Trophoblast cell (in vitro differentiated cells and primary cell): ENCODE results near the gene LRMDA.
"Not testable (repeated sequence)": the region's sequence is repeated elsewhere in the genome, so short reads cannot be mapped to it uniquely, and the experiment has no call there.

Experiments
- DNase-seq, 2 donors: peaks; one replicate each; pipeline ENCODE4 v3.0.0-alpha.2; 2016
- H2AFZ ChIP-seq: 2 replicates; pipeline ENCODE4 v1.6.1; 2013; ENCODE audit warnings: low read length, moderate library complexity, mild to moderate bottlenecking; ENCODE audit not compliant: insufficient read depth, poor library complexity
- H2AK5ac ChIP-seq: 2 replicates; pipeline ENCODE4 v1.6.1; 2013; ENCODE audit warnings: mild to moderate bottlenecking, low read length
- H2BK120ac ChIP-seq: 2 replicates; pipeline ENCODE4 v1.6.1; 2013; ENCODE audit warnings: low read length, mild to moderate bottlenecking, moderate library complexity; ENCODE audit not compliant: insufficient read depth, poor library complexity
- H2BK12ac ChIP-seq: 2 replicates; pipeline ENCODE4 v1.6.1; 2013; ENCODE audit warnings: mild to moderate bottlenecking, low read length, moderate library complexity
- H2BK5ac ChIP-seq: 2 replicates; pipeline ENCODE4 v1.6.1; 2013; ENCODE audit warnings: low read length, low read depth, moderate library complexity, mild to moderate bottlenecking; ENCODE audit not compliant: poor library complexity
- H3K14ac ChIP-seq: 2 replicates; pipeline ENCODE4 v1.6.1; 2013; ENCODE audit warnings: mild to moderate bottlenecking, low read length
- H3K18ac ChIP-seq: 2 replicates; pipeline ENCODE4 v1.6.1; 2013; ENCODE audit warnings: mild to moderate bottlenecking, low read length
- H3K23ac ChIP-seq: 2 replicates; pipeline ENCODE4 v1.6.1; 2013; ENCODE audit warnings: low read length
- H3K27ac ChIP-seq: 2 replicates; pipeline ENCODE4 v1.5.1; 2013; ENCODE audit warnings: low read depth, mild to moderate bottlenecking, inconsistent platforms, low read length, moderate library complexity
- H3K27me3 ChIP-seq: 2 replicates; pipeline ENCODE4 v1.6.1; 2013; ENCODE audit warnings: inconsistent platforms, mild to moderate bottlenecking, low read length, moderate library complexity; ENCODE audit not compliant: insufficient read depth
- H3K36me3 ChIP-seq, 2 experiments: 1 replicate in 1 of 2; 2 replicates in 1 of 2; pipeline ENCODE4 v1.6.1; 2013; ENCODE audit warnings: low read length in 2 of 2, mild to moderate bottlenecking in 2 of 2, moderate library complexity in 1 of 2; ENCODE audit not compliant: insufficient read depth in 2 of 2, control insufficient read depth in 1 of 2
- H3K4ac ChIP-seq: 2 replicates; pipeline ENCODE4 v1.6.1; 2013; ENCODE audit warnings: low read depth, mild to moderate bottlenecking, low read length, moderate library complexity
- H3K4me1 ChIP-seq, 2 experiments: 1 replicate in 1 of 2; 2 replicates in 1 of 2; pipeline ENCODE4 v1.6.1; 2013; ENCODE audit warnings: low read length in 2 of 2, mild to moderate bottlenecking in 2 of 2, moderate library complexity in 1 of 2; ENCODE audit not compliant: insufficient read depth in 2 of 2, control insufficient read depth in 1 of 2
- H3K4me2 ChIP-seq: 2 replicates; pipeline ENCODE4 v1.6.1; 2013; ENCODE audit warnings: inconsistent platforms, mild to moderate bottlenecking, low read length, moderate library complexity
- H3K4me3 ChIP-seq: 2 replicates; pipeline ENCODE4 v1.5.1; 2013; ENCODE audit warnings: mild to moderate bottlenecking, low read depth, low read length, inconsistent platforms
- H3K79me1 ChIP-seq: one replicate; pipeline ENCODE4 v1.6.1; 2013; ENCODE audit warnings: low read length
- H3K79me2 ChIP-seq: 2 replicates; pipeline ENCODE4 v1.6.1; 2013; ENCODE audit warnings: low read length, mild to moderate bottlenecking; ENCODE audit not compliant: control insufficient read depth, insufficient read depth, poor library complexity
- H3K9ac ChIP-seq: 2 replicates; pipeline ENCODE4 v1.6.1; 2013; ENCODE audit warnings: mild to moderate bottlenecking, low read length
- H3K9me3 ChIP-seq: 2 replicates; pipeline ENCODE4 v1.6.1; 2013; ENCODE audit warnings: low read depth, mild to moderate bottlenecking, control low read depth, inconsistent platforms, low read length; ENCODE audit not compliant: insufficient read depth
- H4K12ac ChIP-seq: 2 replicates; pipeline ENCODE4 v1.6.1; 2013; ENCODE audit warnings: low read depth, mild to moderate bottlenecking, low read length, moderate library complexity
- H4K8ac ChIP-seq: 2 replicates; pipeline ENCODE4 v1.6.1; 2013; ENCODE audit warnings: low read depth, mild to moderate bottlenecking, low read length, moderate library complexity
- H4K91ac ChIP-seq: one replicate; pipeline ENCODE4 v1.6.1; 2013; ENCODE audit warnings: low read depth, mild to moderate bottlenecking, low read length, moderate library complexity
- WGBS: extraction: QIAGEN DNeasy Blood & Tissue Kit; methylation state at CpG from one replicate; pipeline ENCODE4 v1.1.7; 2013; ENCODE audit warnings: missing lambda C conversion rate; ENCODE audit not compliant: insufficient read length, insufficient coverage; ENCODE audit errors: extremely low coverage; 5-methylcytosine and 5-hydroxymethylcytosine counted together

LRMDA gene

DNA sequence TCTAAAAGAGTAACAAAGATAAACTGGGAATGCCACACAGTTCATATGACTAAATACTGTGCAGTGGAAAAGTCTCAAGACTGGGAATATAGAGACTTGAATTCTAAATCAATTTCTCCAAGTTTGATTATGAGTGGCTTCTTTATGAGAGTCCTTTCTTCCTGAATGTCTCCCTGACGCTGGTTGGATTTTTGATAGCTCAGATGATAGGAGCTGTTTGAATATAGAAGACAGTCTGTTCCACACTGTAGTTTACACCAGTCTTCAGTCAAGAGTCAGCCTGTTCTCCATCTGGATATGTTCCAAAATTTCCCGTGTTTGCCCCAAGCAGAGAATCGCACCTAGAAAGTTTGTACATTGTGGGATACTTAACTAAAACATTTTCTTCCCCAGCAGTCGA is 173.7 kb downstream of the LRMDA start:
- Histone ChIP-seq H3K4ac (no peak overlapping the region), H3K4me3 (no peak overlapping the region), H3K27ac (no peak overlapping the region), H3K14ac (no peak overlapping the region), H3K23ac (no peak overlapping the region), H2BK12ac (no peak overlapping the region), H3K4me2 (no peak overlapping the region), H4K8ac (no peak overlapping the region), H4K91ac (no peak overlapping the region), H3K9me3 (peaks cover 2% of the 10 kb centered on the region), H3K4me1 (no peaks in the 10 kb centered on the region), H2AFZ (no peak overlapping the region), H3K36me3 (no peaks in the 10 kb centered on the region), H3K27me3 (no peaks in the 10 kb centered on the region), H2AK5ac (no peak overlapping the region), H2BK5ac (no peak overlapping the region), H3K79me2 (no peaks in the 10 kb centered on the region), H3K18ac (no peak overlapping the region), H2BK120ac (no peak overlapping the region), H4K12ac (no peak overlapping the region), H3K79me1 (no peaks in the 10 kb centered on the region), H3K9ac (no peak overlapping the region)
- no CpG with 5 or more reads among the region's 4 CpGs for WGBS
- DNase-seq = no peak

DNA sequence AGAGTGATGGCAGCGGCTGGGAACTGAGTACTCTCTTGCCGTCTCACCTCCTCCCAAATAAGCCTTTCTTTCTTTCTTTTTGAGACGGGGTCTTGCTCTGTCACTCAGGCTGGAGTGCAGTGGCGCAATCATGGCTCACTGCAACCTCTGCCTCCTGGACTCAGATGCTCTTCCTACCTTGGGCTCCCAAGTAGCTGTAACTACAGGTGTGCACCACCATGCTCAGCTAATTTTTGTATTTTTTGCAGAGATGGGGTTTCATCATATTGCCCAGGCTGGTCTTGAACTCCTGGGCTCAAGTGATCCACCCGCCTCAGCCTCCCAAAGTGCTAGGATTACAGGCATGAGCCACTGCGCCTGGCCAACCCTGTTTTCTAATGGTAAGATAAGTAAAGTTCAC is 174.4 kb downstream of the LRMDA start:
- not testable (repeated sequence) for H2BK120ac ChIP-seq, H3K4ac ChIP-seq, H3K18ac ChIP-seq, H3K27ac ChIP-seq, H3K23ac ChIP-seq, H4K8ac ChIP-seq, H4K91ac ChIP-seq, H4K12ac ChIP-seq, H3K79me1 ChIP-seq, H3K9me3 ChIP-seq, DNase-seq, H2AK5ac ChIP-seq, H3K27me3 ChIP-seq, H2AFZ ChIP-seq, H3K4me1 ChIP-seq, H2BK5ac ChIP-seq, H3K4me2 ChIP-seq, H3K79me2 ChIP-seq, H3K4me3 ChIP-seq, H2BK12ac ChIP-seq, H3K36me3 ChIP-seq, H3K9ac ChIP-seq, H3K14ac ChIP-seq
- no CpG with 5 or more reads among the region's 6 CpGs for WGBS

DNA sequence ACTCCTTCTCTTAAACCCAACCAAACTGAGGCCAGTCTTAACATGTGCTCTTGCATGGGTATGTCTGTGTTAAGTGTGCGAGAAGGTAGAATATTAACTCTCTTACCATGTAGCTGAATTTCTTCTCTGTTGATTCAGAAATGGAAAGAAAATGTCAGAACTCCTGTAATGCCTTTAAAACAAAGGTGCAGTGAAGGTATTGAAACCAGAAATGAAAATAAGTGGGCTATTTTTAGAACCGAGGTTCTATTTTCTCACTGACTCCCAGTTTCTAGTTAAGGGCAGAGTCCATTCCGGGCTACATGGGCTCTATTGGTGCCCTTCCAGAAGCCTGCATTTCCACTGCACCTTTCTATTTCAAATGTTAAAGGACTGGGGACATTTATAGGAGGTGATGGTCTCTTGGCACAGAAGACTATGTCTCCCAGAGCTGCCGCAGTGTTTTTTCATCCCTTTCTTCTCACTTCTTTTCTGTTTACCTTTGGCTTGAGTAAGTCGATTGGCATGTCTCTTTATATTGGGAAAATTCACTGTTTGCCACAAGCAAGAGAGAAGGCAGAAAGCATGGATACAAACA is 174.9 kb downstream of the LRMDA start:
- H2AK5ac ChIP-seq = no peak overlapping the region
- H3K4me2 ChIP-seq = no peak overlapping the region
- no CpG with 5 or more reads among the region's 5 CpGs for WGBS
- no peak overlapping the region for H3K27ac ChIP-seq
- no peaks in the 10 kb centered on the region for H3K79me1 ChIP-seq
- H3K36me3 ChIP-seq = no peaks in the 10 kb centered on the region
- no peak overlapping the region for H3K14ac ChIP-seq
- H4K12ac ChIP-seq = no peak overlapping the region
- H3K9me3 ChIP-seq = peaks cover 4% of the 10 kb centered on the region
- no peak overlapping the region for H2BK12ac ChIP-seq
- no peak overlapping the region for H3K4ac ChIP-seq
- no peak overlapping the region for H3K9ac ChIP-seq
- H3K4me3 ChIP-seq = no peak overlapping the region
- H3K27me3 ChIP-seq = no peaks in the 10 kb centered on the region
- H2BK5ac ChIP-seq = no peak overlapping the region
- H3K4me1 ChIP-seq = no peaks in the 10 kb centered on the region
- H2AFZ ChIP-seq = no peak overlapping the region
- no peak overlapping the region for H2BK120ac ChIP-seq
- DNase-seq = no peak
- no peaks in the 10 kb centered on the region for H3K79me2 ChIP-seq
- H4K8ac ChIP-seq = no peak overlapping the region
- no peak overlapping the region for H4K91ac ChIP-seq
- H3K23ac ChIP-seq = no peak overlapping the region
- no peak overlapping the region for H3K18ac ChIP-seq

DNA sequence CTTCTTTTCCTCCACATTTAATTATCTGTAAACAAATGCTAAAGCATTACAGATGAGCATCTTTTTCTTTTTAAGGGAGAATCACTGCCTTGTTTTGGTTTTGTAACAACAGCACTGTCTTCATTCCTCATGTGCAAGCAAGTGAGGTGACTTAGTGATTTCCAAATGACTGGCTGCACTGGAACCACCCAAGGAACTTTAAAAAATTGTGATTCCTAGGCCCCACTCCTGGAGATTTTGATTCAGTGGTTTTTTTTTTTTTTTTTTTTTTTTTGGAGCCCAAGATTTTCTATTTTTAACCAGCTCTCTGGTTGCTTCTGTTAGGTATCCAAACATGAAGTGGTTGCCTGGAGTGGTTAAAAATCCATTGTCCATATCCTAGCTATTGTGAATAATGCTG is 176.2 kb downstream of the LRMDA start:
- Histone ChIP-seq H3K4me1 (no peaks in the 10 kb centered on the region), H3K4me2 (no peak overlapping the region), H3K79me1 (no peaks in the 10 kb centered on the region), H3K9me3 (peaks cover 4% of the 10 kb centered on the region), H4K8ac (no peak overlapping the region), H2BK120ac (no peak overlapping the region), H3K18ac (no peak overlapping the region), H3K9ac (no peak overlapping the region), H3K23ac (no peak overlapping the region), H4K91ac (no peak overlapping the region), H3K4me3 (no peak overlapping the region), H3K14ac (no peak overlapping the region), H2BK12ac (no peak overlapping the region), H2AK5ac (no peak overlapping the region), H3K27me3 (no peaks in the 10 kb centered on the region), H4K12ac (no peak overlapping the region), H3K4ac (no peak overlapping the region), H3K79me2 (no peaks in the 10 kb centered on the region), H2AFZ (no peak overlapping the region), H2BK5ac (no peak overlapping the region), H3K36me3 (no peaks in the 10 kb centered on the region), H3K27ac (no peak overlapping the region)
- no peak for DNase-seq
